Activated T-cell treated with anti-CD3 and anti-CD28 coated beads for 1 hour (primary cell): ENCODE results near the gene ATP8A2.

Source experiments
- DNase-seq: peaks from one replicate; pipeline ENCODE4 v3.0.0-alpha.2; 2020; ENCODE audit warnings: low read depth

The ATP8A2 gene

DNA sequence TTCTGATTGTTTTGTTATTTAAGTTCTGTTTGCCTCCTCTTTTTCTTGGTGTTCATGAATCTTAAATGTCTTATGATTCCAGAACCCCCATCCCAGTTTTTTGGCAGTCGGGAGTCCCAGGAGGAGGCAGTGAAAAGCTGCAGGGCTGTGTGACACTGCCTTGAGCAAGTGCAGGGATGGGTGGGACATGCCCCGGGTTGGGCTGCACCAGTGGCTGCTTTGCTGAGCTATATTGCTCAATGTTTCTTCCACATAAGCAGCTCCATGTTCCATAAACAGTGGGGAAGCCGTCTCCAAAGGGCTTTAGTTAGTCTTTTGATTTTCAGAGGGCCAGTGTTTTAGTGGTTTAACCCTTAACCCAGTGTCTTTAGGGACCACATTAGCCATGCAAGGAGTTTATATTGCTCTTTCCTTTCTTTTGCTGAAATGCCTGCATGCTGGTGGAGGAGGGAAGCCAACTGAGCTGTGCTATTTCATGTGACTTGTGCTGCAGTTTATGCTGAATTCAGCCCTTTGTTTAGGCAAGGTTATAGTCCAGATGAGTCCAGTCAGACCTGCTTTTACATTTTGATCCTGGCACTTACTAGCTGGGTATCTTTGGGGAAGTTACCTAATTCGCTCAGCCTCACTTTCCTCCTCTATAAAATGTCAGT lies 13.1 kb downstream of the ATP8A2 start:
- DNase-seq: no peak

DNA sequence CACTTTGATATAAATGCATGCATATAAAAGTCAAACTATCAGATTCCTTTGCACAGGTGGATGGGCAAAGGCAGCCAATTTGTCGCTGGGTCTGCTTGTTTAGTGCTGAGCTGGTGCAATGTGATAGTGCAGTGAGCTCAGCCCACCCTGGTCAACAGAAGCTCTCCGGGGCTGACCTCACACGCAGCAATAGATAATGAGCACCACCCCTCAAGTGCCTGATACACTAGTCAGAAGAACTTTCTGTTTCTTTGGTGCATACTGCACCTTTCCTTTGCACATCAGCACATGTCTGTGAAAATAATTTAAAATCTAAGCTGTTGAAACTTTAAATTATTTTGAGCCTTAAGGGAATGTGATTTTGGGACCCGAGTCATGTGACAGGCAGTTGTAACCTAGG lies 20.2 kb downstream of the ATP8A2 start:
- DNase-seq: no peak

DNA sequence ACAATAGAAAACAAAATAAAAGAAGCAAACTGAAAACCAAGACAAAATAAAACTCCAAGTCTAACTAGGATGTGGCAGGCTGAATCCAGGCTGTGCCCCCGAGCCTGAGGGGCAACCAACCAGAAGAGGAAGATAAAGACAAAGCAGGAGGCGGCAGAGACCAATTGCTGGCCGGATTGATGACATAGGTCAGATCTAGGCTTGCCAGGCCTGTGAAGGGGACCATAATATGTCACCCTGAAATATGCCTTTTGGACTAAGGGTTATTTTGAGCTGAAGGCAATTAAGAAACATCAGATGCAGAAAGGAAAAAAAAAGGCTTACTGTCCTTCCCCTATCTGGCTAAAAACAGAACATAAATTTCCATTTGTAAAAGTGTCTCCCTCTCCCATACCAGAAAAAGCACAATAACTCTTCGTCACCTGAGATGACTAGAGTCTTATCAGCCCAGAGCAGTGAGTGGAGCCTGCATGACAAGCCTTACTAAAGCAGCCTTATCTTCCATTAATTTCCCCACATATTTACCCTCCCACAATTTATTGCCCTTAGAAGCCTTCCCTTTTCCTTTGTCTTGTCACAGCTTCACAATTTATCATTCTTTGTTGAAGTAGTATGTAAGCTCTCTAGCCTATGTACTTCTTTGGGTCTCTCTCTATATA lies 22.8 kb downstream of the ATP8A2 start:
- DNase-seq: no peak

DNA sequence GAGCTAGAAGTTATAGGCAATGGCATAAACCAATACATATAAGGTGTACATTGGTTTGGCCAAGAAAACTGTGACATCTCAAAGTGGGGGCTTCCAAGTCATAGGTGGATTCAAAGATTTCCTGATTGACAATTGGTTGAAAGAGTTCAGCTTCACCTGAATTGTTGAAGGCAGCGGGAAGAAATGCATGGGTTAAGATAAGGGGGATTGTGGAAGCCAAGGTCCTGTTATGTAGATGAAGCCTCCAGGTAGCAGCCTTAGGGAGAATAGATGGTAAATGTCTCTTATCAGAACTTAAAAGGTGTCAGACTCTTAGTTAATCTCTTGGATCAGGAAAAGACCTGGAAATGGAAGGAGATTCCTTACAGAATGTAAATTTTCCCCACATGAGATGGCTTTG lies 26.0 kb downstream of the ATP8A2 start:
- DNase-seq: no peak

DNA sequence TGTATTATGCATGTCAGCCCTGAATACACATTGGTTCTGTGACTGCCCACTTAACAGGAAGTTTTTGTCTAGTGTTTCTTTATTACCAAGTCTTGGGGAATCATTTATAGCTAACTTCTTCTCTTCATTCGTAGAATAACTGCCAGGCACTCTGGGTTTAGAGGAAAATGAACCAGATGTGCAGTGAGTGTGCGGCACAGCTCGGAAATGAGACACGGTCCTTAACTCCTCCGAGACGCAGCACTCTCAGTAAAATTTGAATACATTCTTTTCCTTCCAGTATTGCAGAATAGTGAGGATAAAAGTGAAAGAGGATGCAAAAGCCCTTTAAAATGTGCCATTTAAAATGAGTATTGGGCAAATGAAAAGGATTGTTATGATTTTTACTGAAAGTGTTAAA lies 29.2 kb downstream of the ATP8A2 start:
- no peak for DNase-seq

DNA sequence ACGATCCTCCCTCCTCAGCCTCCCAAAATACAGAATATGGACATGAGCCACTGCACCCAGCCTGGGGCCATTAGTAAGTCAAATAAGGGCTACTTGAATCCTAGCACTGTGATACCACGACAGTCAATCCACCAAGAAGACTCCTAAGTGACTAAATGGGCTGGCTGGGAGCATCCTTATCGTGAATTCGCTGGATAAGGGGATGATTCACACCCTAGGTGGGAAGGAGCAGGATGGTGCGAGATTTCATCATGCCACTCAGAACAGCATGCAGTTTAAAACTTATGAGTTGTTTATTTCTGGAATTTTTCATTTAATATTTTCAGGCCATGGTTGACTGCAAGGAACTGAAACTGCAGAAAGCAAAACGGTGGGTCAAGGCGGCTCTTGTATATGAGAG lies 30.2 kb downstream of the ATP8A2 start:
- DNase-seq: no peak

DNA sequence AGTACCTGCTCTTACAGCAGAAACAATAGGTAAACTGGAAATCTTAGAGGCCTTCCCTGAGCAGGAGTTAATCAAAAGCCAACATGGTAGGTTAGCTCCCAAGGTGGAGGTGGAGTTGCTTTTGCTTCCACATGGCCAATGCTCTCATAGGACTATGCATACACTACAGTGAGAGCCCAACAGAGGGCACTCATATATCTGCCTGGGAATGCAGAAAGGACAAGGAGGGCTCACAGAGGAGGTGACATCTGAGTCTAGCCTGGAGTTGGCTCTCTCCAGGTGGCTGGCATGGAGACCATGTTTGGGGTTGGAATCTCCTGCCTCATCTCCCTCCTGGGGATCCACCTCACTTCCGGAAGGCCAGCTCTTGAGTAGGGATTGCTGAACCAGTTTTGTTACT lies 34.6 kb downstream of the ATP8A2 start:
- DNase-seq: no peak

DNA sequence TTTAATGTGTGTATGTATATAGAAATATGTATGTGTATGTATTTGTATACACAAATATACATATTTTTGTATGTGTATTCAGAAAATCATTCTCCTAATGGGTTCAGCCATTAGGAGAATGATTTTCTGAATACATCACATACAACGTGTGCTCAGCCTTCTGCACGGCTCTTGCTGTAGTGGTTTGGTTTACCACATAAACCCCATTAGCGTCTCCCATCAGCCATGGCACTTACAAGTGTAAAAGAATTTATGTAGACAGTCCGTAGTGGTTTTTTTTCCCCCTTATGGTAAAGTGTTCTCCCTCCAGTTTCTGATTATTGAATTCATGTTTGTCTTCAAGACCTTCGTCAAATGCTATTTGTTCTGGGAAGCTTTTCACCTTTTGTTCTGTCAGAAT lies 38.2 kb downstream of the ATP8A2 start:
- no peak for DNase-seq

DNA sequence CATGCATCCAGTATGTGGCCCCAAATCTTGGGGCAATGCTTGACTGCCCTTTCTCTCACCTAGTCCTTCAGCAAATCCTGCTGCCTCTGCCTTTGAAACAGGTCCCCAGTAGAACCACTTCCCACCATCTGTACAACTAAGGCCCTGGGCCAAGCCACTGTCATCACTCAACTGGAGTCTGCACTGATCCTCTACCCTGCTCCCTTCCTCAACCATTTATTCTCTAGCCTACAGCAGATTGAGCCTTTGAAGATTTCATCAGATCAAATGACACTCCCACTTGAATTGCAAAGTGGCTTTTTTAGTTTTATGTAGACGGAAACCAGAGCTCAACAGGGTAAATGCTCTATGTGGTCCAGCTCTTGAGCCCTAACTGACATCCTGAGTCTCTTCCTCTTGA lies 43.5 kb downstream of the ATP8A2 start:
- DNase-seq: no peak

DNA sequence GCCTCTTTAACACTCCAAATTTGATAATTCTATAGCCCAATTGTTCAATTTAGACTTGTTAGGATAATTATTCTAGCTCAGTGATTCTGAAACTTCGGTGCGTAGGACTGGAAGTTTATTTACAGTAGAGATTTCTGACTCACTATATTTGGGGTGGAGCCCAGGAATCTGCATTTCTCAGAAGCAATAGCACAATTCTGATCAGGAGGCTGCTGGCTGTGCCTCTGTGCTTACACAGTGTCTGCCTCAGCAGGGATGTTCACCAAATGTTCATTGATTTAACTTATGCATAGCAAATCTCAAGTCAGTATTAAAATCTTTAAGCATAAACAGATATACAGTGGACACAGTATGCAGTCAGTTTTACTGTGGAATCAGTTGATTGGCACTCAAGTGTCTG lies 45.8 kb downstream of the ATP8A2 start:
- DNase-seq: no peak

DNA sequence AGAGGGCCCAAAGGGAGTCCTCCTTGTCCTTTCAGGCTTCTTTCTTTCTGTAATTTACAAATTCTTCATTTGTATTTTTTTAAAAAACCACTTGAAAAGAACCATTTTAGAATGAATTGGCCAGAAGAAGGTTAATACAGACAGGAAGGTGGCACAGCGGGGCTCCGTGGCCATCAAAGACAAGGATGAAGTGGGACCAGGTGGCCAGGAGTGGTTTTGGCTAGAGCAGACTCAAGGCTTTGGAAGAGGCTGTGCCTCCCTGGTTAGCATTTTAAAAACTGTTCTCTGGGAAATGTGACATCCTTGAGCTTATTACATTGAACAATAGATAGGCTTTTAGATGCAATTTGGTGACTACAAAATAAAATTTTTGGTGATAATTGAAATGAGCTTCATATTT lies 48.4 kb downstream of the ATP8A2 start:
- no peak for DNase-seq

DNA sequence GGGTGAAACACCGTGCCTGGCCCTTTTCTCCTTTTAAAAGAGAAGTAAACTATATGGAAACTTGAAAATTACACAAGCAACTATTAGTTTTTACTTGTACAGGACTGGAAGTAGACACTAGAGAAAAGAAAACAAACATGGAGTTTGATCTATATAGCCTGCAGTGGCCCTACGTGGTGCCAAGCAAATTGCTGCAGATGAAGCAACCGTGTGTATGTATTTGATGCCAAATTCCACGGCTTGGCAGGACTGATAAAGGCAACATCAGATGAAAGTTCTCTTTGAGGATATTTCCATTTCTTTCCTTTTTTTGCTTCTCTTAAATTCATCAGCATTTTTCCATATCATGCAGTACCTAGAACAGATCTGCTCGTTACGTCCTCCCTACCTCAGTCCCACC lies 49.8 kb downstream of the ATP8A2 start:
- DNase-seq: no peak

DNA sequence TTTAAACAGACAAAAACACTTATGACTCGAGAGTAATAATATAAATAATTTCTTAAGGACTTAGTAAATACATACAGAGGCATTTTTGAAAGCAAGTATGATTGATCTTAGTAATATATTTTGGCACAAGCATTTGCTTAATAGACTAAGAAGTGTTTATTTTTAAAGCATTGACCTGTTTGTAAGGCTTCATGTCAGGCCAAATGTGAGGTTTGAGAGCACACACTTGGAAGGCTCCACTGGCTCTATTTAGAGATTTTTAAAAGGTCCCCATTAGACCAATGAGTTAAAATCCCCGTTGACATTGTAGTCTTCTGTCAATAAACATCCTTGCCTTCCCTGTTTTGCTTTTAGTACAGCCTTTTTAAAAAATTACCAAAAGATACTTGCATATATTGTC lies 50.4 kb downstream of the ATP8A2 start:
- DNase-seq: no peak

DNA sequence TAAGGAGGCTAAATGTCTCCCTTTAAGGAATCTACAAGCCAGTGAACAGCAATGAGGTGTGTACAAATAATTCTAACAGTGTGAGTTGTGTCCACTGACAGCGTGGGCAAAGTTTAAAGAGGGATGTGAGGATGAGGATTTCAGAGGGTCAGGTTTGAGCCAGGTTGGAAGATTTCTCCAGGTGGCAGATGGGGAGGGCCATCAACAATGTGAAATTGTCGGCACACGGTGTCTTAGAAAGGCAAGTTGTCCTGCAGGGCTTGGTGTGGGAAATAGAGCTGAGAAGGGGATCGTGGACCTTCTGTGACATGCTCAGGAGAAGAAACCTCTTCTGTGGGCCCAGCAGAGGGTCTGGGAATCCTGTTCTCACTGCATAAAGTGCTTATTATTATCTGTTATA lies 52.1 kb downstream of the ATP8A2 start:
- no peak for DNase-seq

DNA sequence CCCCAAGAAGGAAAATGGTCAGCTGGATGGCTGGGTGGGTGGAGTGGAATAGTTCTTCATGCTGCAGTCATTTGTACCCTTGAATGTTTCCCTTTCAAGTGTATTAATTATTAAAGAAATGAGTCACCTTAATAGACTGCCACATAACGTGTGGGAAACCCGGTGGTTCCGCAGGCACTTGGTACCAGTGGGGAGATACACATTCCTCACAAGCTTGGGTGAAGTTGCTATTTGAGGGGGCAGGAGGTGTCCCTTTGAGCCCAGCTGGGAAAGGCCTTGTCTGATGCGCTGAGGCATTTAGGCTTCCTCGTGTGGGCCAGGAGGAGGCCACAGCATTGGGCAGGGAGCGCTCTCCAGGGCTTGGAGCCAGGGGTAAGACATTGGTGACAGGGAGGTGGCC lies 57.7 kb downstream of the ATP8A2 start:
- no peak for DNase-seq

DNA sequence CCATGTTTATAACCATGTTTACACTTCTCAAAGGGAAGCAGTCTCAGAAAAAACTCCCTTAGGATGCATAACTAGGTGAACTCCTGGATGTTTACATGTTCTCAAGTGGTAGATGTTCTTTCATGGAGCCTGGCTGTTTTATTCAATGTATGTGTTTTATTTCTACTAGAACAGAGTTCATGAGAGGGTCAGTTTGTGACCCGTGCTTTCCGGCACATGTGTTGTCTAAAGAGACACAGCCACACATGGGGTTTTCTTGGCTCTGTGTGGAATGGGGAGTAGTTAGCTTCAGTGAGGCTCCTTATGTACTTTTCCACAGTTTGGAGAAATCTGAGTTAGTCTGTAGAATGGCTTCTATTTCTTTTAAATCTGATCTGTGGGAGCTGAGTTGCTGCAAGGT lies 60.9 kb downstream of the ATP8A2 start:
- no peak for DNase-seq

DNA sequence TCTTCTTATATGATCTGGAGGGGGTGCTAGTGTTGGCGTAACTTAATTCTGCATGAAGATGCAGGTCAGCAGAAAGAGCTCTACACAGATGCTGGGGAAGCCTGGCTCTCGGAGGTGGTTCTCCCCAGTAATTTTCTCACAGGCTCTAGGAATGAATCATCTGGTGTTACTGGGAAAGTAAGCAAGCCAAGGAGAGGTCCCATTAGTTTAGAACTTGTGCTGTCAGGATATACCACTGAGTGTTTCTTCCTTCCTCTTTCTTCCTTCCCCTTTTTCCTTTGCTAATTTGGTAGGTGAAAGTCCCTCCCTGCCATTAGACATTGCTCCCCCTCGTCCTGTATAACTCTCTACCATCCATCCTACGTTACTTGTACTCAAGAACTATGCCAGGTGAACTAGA lies 68.3 kb downstream of the ATP8A2 start:
- no peak for DNase-seq

DNA sequence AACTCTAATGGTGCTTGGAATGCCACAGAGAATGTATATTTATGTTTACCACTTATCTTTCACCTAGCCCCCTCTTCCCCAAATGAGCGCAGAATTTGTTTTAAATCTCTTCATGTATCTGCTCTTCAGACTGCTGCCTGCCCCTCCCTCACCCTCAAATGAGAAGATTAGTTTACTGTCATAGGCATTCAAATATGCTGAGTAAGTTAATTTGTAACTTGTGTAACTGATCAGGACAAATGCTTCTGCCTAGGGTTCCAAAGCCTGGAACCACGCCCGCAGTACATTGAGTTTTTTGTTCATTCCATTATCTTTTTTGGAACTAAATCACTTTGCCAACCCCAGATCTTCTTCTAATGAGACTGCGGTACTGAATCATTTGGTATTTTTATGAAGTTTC lies 74.5 kb downstream of the ATP8A2 start:
- no peak for DNase-seq

DNA sequence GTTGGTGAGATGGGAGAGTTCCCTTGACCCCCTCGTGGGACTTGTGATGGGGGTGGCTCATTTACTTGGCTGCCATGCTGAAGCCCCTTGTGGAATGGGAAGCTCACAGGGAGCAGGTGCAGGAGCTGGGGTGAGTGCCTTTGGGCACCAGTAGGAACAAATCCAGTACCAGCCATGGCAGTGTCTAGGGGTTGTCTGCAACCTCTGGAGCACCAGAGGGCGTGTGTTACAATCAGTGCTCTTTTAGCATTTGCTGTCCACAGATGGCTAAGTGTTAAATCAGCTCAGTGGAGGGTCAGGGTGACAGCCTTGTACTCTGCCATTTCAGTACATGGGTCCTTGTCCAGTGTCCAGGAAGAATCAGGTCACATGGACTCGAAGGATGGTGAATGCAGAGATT lies 75.6 kb downstream of the ATP8A2 start:
- DNase-seq: no peak

DNA sequence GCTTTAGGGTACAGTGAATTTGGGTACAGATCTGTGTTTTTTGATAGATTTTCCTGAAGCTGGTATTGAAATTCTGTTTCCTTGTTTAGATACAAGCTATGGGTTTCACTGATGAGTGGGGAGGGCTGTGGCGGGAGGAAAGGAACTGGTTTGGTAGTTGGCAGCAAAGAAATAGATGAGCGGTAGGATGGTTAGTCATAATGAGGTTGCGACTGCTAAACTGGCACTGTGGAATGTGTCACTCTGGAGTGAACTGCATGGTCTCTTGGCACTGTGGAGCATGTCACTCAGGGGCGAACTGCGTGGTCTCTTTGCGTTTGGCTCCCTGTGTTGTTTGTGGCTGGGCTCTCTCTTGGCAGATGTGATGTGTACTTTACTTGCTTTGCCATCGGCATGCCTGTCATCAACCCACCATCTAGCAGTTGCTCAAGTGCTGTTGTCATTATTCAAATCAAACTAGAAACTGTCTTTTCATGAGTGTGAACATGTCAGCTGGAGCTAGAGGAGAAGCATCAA lies 82.1 kb downstream of the ATP8A2 start:
- DNase-seq: no peak

DNA sequence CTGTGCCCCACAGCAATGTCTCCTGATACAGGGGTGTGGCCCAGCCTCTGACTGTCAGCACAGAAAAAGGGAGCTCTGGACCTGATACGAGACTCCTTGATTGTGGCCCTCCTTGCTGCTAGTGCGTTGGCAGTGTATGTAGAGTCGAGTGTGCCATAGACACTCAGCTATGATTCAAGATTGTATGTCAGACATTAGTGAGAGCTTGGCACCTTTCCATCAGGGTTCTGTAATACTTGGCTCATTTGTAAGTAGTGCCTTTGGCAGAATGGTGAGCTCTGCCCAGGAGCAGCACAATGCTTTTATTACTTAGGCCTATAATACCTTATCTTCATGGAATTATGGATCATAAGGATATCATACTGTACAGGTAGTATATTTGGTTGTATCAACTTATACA lies 83.4 kb downstream of the ATP8A2 start:
- no peak for DNase-seq

DNA sequence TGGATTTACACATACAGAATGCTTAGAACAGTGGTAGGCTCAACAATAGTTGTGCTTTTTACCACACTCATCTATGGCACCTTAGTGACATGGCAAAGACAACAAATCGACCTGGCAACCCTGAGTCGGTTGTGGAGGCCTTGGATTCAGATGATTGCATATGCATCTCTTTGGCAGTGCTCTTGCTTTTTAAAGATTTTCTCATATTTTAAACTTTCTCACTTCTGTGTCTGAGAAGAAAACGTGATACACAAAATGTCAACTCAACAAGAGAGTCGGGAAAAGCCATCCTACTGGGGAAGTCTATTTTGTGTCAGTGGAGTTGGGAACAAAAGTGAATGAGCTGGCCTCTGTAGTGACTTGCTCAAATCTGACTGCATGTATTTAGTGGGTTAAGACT lies 85.8 kb downstream of the ATP8A2 start:
- no peak for DNase-seq

DNA sequence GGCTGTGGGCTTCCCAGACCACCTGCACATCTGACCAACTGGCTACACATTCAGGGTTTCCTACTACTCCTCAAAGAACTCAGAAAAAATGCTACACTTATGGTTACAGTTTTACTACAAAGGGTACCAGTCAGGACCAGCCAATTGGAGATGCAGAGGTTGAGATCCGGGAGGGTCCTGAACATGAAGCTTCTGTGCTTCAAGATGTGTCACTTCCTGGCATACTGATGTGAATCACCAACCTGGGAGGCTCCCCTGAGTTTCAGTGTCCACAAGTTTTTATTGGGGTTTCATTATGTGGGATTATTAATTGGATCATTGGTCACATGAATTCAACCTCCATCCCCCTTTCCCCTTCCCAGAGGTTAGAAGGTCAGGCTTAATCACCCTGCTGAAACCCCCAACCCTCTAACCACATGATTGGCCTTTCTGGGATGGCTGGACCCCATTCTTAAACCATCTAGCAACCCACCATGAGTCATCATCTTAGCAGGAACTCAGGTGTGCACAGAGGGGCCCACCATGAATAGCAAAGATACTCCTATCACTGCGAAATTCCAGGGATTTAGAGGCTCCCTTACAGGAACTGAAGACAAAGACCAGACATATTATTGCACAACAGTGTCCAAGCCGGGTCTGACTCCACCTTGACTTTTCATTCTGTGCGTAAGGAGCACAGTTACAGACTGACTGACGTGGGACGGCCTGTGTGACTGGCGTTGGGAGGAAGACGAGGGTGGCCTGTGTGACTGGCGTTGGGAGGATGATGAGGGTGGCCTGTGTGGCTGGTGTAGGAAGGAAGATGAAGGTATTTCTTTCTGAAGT lies 90.7 kb downstream of the ATP8A2 start:
- DNase-seq: no peak
